ENCODE measurements around the gene SPNS3. TPM values are rescaled to one million over a fixed set of nuclear protein-coding genes. Genes with fewer than 3 reads are reported as not detected.

The SPNS3 gene
- total RNA-seq, 1 experiment from 2014 or later: 0.37 TPM

DNA sequence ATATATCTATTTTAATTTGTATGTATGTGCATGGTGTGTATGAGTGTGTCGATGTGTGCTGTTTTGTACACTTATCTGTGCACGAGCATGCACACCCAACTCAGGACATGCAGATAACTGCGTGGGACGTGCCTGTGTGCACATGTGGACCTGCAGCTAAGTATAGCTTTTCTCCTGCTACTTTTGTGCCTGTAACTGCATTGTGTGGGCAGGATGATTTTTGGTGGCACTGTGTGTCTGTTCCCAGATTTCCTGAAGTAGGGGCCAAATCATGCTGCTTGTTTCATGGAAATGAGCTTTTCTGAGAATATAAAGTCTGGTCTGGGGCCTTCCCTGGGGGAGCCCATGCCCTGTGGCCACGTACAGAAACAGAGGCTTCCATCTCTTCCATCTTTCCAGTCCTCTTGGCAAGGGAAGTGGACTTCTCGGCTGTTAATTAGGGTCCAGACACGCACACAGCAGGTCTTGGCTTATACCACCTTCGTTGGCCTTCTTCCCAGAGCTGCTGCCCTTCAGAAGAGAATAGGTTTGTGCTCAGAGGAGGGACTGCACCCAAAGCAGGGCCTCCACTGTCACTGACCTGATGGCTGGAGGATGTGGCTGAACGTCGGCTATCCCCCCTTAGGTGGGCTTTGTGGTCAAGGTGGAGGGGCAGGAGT is 30.2 kb downstream of the SPNS3 start:
- CTCF ChIA-PET: no interaction called here
- Histone ChIP-seq H3K4me2 (ENCODE audit: low read length) (no peak overlapping the region), H3K36me3 (ENCODE audit: control insufficient read depth in 1 of 2, insufficient read depth in 2 of 2, low read length in 2 of 2) (no peaks in the 10 kb centered on the region), H4K20me1 (ENCODE audit: insufficient read depth) (no peaks in the 10 kb centered on the region), H3K27ac (ENCODE audit: low read depth, low read length) (no peak overlapping the region), H3K79me2 (ENCODE audit: insufficient read depth, low read length) (no peaks in the 10 kb centered on the region), H3K4me3 (replicated peaks in 1 of 2; ENCODE audit: low read depth in 1 of 2, low read length in 2 of 2) (no peak overlapping the region), H2AFZ (ENCODE audit: low read depth, low read length, poor library complexity, severe bottlenecking) (no peak overlapping the region), H3K9me3 (ENCODE audit: control insufficient read depth in 1 of 2, insufficient read depth in 1 of 2, low read depth in 1 of 2, low read length in 2 of 2) (peaks cover 4% of the 10 kb centered on the region in 2 experiments; a peak in 2 of 4 replicates), H3K27me3 (ENCODE audit: insufficient read depth, low read length) (no peaks in the 10 kb centered on the region), H3K9ac (ENCODE audit: low read length) (no peak overlapping the region), H3K4me1 (ENCODE audit: control insufficient read depth in 1 of 2, insufficient read depth in 2 of 2, low read length in 2 of 2) (no peaks in the 10 kb centered on the region), H3K9me2 (ENCODE audit: insufficient read depth) (no peaks in the 10 kb centered on the region)
- POLR2A ChIA-PET: no interaction called here
- intact Hi-C loops (cut with micrococcal nuclease): no loop called here
- no TSS peak for BruUV-seq (replicated peaks)
- TF ChIP-seq SRF (IDR thresholded peaks at IDR 0.05; ENCODE audit: low read depth) (no peak), EZH2 (IDR thresholded peaks at IDR 0.05) (no peak)
- RAD21 ChIA-PET (ENCODE audit: low non-redundant PET in 1 of 2, low total read pairs in 2 of 2, uncharacterized antibody in 2 of 2, unreplicated experiment in 2 of 2): no interaction called here
- no peak for ATAC-seq
- DNase-seq (ENCODE audit: low read depth, low spot score): no peak

DNA sequence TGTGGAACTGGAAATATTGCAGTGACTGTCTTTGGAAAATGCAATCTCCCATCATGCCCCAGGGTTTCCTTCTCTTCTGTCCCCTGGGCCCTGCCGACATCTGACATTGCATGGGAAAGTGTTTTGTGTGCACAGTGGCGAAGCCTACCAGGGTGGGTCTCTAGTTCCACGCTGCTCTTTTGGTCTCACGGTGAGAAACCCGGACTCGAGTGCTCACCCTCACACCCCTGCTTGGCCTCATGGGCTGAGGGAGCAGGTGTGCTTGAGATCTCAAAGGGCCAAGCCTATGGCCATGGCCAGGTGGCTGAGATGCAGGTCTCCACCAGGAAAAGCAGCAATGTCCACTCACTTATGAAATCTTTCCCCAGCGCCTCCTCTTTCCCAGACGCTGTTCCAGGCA is 32.0 kb downstream of the SPNS3 start:
- ChIA-PET RAD21 (ENCODE audit: low non-redundant PET in 1 of 2, low total read pairs in 2 of 2, uncharacterized antibody in 2 of 2, unreplicated experiment in 2 of 2) (no interaction called here), CTCF (no interaction called here), POLR2A (no interaction called here)
- no peak overlapping the region for H2AFZ ChIP-seq (ENCODE audit: low read depth, low read length, poor library complexity, severe bottlenecking)
- H3K79me2 ChIP-seq (ENCODE audit: insufficient read depth, low read length): no peaks in the 10 kb centered on the region
- H3K4me3 ChIP-seq (replicated peaks in 1 of 2; ENCODE audit: low read depth in 1 of 2, low read length in 2 of 2): no peak overlapping the region
- H3K9me2 ChIP-seq (ENCODE audit: insufficient read depth): no peaks in the 10 kb centered on the region
- no peak for DNase-seq (ENCODE audit: low read depth, low spot score)
- H3K27ac ChIP-seq (ENCODE audit: low read depth, low read length): no peak overlapping the region
- no peak for ATAC-seq
- no peak overlapping the region for H3K9ac ChIP-seq (ENCODE audit: low read length)
- H3K4me2 ChIP-seq (ENCODE audit: low read length): no peak overlapping the region
- BruUV-seq (replicated peaks): no TSS peak
- H3K4me1 ChIP-seq (ENCODE audit: control insufficient read depth in 1 of 2, insufficient read depth in 2 of 2, low read length in 2 of 2): no peaks in the 10 kb centered on the region
- H3K9me3 ChIP-seq (ENCODE audit: control insufficient read depth in 1 of 2, insufficient read depth in 1 of 2, low read depth in 1 of 2, low read length in 2 of 2): no peaks in the 10 kb centered on the region
- H3K27me3 ChIP-seq (ENCODE audit: insufficient read depth, low read length): no peaks in the 10 kb centered on the region
- H3K36me3 ChIP-seq (ENCODE audit: control insufficient read depth in 1 of 2, insufficient read depth in 2 of 2, low read length in 2 of 2): no peaks in the 10 kb centered on the region
- TF ChIP-seq POLR2AphosphoS5 (IDR thresholded peaks at IDR 0.05; ENCODE audit: low read depth, low read length): no peak
- no peak for TF ChIP-seq MAX (IDR thresholded peaks at IDR 0.05)
- TF ChIP-seq ZFX (IDR thresholded peaks at IDR 0.05): no peak
- TF ChIP-seq FOSL1 (IDR thresholded peaks at IDR 0.05; ENCODE audit: low read depth): no peak
- no peak for TF ChIP-seq CTCF (IDR thresholded peaks at IDR 0.05 in 2 of 3, conservative IDR thresholded peaks at IDR 0.05 in 1 of 3; ENCODE audit: borderline replicate concordance in 1 of 3, insufficient read depth in 1 of 3, low read depth in 2 of 3, low read length in 2 of 3)
- no peak for TF ChIP-seq SP1 (IDR thresholded peaks at IDR 0.05; ENCODE audit: low read depth)
- intact Hi-C loops (cut with micrococcal nuclease): no loop called here
- H4K20me1 ChIP-seq (ENCODE audit: insufficient read depth): no peaks in the 10 kb centered on the region

Measured in HCT116 (cell line).